ENCODE measurements around the gene KRTAP10-12. TPM values are rescaled to one million over a fixed set of nuclear protein-coding genes. Genes with fewer than 3 reads are reported as not detected.

KRTAP10-12 gene
- total RNA-seq, 1 experiment from 2014 or later: not detected

- Histone ChIP-seq H3K27me3 (peaks cover 22% of the 10 kb centered on the region), H3K36me3 (no peaks in the 10 kb centered on the region), H3K9me3 (no peaks in the 10 kb centered on the region), H3K4me3 (no peak overlapping the region)
- DNase-seq: no peak
Observed at GRCh38 chr21:44702973-44703730, 6.2 kb downstream of the KRTAP10-12 start.

- DNase-seq: no peak
- H3K4me3 ChIP-seq: no peak overlapping the region
- H3K36me3 ChIP-seq: no peaks in the 10 kb centered on the region
- peaks cover 30% of the 10 kb centered on the region for H3K27me3 ChIP-seq
- H3K9me3 ChIP-seq: no peaks in the 10 kb centered on the region
Observed at GRCh38 chr21:44703731-44704635, 7.0 kb downstream of the KRTAP10-12 start.

GRCh38 chr21:44704636-44705001 lies 7.6 kb downstream of the KRTAP10-12 start:
- no peaks in the 10 kb centered on the region for H3K9me3 ChIP-seq
- no peaks in the 10 kb centered on the region for H3K36me3 ChIP-seq
- no peak overlapping the region for H3K4me3 ChIP-seq
- H3K27me3 ChIP-seq: peaks cover 36% of the 10 kb centered on the region
- no peak for DNase-seq

- Histone ChIP-seq H3K4me3 (no peak overlapping the region), H3K9me3 (no peaks in the 10 kb centered on the region), H3K27me3 (peaks cover 48% of the 10 kb centered on the region), H3K36me3 (no peaks in the 10 kb centered on the region)
- DNase-seq: no peak
Observed at GRCh38 chr21:44706026-44706705, 9.2 kb downstream of the KRTAP10-12 start.

- Histone ChIP-seq H3K9me3 (no peaks in the 10 kb centered on the region), H3K36me3 (no peaks in the 10 kb centered on the region), H3K4me3 (no peak overlapping the region), H3K27me3 (peaks cover 51% of the 10 kb centered on the region)
- DNase-seq: no peak
Observed at GRCh38 chr21:44706706-44707581, 10.0 kb downstream of the KRTAP10-12 start.

- Histone ChIP-seq H3K27me3 (peaks cover 64% of the 10 kb centered on the region), H3K36me3 (no peaks in the 10 kb centered on the region), H3K9me3 (no peaks in the 10 kb centered on the region), H3K4me3 (no peak overlapping the region)
- DNase-seq: no peak
Observed at GRCh38 chr21:44708213-44708865, 11.4 kb downstream of the KRTAP10-12 start.

GRCh38 chr21:44708866-44709425 lies 12.0 kb downstream of the KRTAP10-12 start:
- Histone ChIP-seq H3K27me3 (peaks cover 67% of the 10 kb centered on the region), H3K4me3 (no peak overlapping the region), H3K36me3 (no peaks in the 10 kb centered on the region), H3K9me3 (no peaks in the 10 kb centered on the region)
- no peak for DNase-seq

GRCh38 chr21:44709426-44710293 lies 12.7 kb downstream of the KRTAP10-12 start:
- DNase-seq: no peak
- peaks cover 67% of the 10 kb centered on the region for H3K27me3 ChIP-seq
- H3K4me3 ChIP-seq: no peak overlapping the region
- no peaks in the 10 kb centered on the region for H3K9me3 ChIP-seq
- no peaks in the 10 kb centered on the region for H3K36me3 ChIP-seq

GRCh38 chr21:44710294-44710665 lies 13.3 kb downstream of the KRTAP10-12 start:
- H3K27me3 ChIP-seq: peaks cover 70% of the 10 kb centered on the region
- H3K36me3 ChIP-seq: no peaks in the 10 kb centered on the region
- H3K4me3 ChIP-seq: no peak overlapping the region
- no peaks in the 10 kb centered on the region for H3K9me3 ChIP-seq
- no peak for DNase-seq

GRCh38 chr21:44710756-44711326 lies 13.9 kb downstream of the KRTAP10-12 start:
- no peak for DNase-seq
- peaks cover 75% of the 10 kb centered on the region for H3K27me3 ChIP-seq
- H3K36me3 ChIP-seq: no peaks in the 10 kb centered on the region
- H3K4me3 ChIP-seq: no peak overlapping the region
- no peaks in the 10 kb centered on the region for H3K9me3 ChIP-seq

- no peaks in the 10 kb centered on the region for H3K36me3 ChIP-seq
- no peak within 1 kb of the TSS for H3K4me3 ChIP-seq
- H3K9me3 ChIP-seq: peaks cover 2% of the 10 kb centered on the region; the same call in 1 of the 2 replicates
- H3K27me3 ChIP-seq: peaks cover 71% of the 10 kb centered on the region
- no peak for DNase-seq
Observed at GRCh38 chr21:44711327-44712202, 14.6 kb downstream of the KRTAP10-12 start, which contains the start of gene TSPEAR. Gene TSPEAR (minus strand): TSS chr21:44711572. CDS start chr21:44711514, 58 bp downstream.

GRCh38 chr21:44712203-44713028 lies 15.4 kb downstream of the KRTAP10-12 start:
- DNase-seq: no peak
- Histone ChIP-seq H3K36me3 (no peaks in the 10 kb centered on the region), H3K27me3 (peaks cover 72% of the 10 kb centered on the region), H3K4me3 (no peak overlapping the region), H3K9me3 (peaks cover 2% of the 10 kb centered on the region; the same call in 1 of the 2 replicates)

- no peak for DNase-seq
- no peak overlapping the region for H3K4me3 ChIP-seq
- peaks cover 74% of the 10 kb centered on the region for H3K27me3 ChIP-seq
- peaks cover 2% of the 10 kb centered on the region; the same call in 1 of the 2 replicates for H3K9me3 ChIP-seq
- H3K36me3 ChIP-seq: no peaks in the 10 kb centered on the region
Observed at GRCh38 chr21:44713130-44713529, 16.2 kb downstream of the KRTAP10-12 start.

All from MG63 (cell line).